ENCODE data around the gene CCSER1.
"Not testable (repeated sequence)": the region's sequence is repeated elsewhere in the genome, so short reads cannot be mapped to it uniquely, and the experiment has no call there.

The CCSER1 gene

DNA sequence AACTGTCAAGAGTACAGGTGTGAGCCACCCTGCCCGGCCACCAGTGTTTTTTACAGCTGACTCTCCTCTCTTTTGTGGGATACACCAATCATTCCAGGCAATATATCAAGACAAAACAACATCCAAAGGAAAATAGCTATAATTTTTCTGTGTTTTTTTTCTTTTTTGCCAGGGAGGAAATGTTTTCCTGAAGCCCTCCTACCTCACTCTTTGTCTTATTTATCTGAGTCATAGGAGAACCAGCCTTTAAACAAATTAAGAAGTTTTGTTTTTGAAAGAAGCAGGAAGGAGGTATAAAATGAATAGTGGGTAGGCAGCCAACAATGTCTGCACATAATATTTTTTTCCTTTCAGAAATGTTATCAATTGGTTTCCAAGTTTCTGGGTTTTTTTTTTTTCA, 493.9 kb downstream of the CCSER1 start:
- DNase-seq (ENCODE audit: low spot score in 2 of 2) (no peak), ATAC-seq (no peak)
- H3K9me3 Mint-ChIP-seq: peaks cover 2% of the 10 kb centered on the region
- no peaks in the 10 kb centered on the region for H3K4me1 Mint-ChIP-seq
- H3K4me3 Mint-ChIP-seq: no peak overlapping the region
- H3K36me3 Mint-ChIP-seq: no peaks in the 10 kb centered on the region
- H3K27ac Mint-ChIP-seq: no peak overlapping the region

DNA sequence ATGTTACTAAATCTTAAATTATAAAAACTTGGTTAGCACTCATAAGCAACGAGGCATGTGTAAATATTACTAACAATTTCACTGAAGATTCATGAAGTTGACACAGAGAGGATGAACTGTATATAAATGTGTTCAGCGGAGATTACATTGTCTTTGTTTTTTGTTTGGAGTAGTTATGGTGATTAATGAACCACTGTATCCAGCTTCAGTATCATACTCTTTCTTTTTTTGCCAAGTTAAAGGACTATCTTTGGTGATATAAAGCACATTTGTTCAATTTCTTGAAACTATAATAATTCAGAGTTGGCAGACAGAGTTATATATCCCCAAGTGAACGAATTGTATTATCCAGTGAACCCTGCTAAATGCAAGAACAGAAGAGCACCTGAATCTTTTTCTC, 497.6 kb downstream of the CCSER1 start:
- no peak overlapping the region for H3K27ac Mint-ChIP-seq
- no peak for ATAC-seq
- H3K36me3 Mint-ChIP-seq: no peaks in the 10 kb centered on the region

DNA sequence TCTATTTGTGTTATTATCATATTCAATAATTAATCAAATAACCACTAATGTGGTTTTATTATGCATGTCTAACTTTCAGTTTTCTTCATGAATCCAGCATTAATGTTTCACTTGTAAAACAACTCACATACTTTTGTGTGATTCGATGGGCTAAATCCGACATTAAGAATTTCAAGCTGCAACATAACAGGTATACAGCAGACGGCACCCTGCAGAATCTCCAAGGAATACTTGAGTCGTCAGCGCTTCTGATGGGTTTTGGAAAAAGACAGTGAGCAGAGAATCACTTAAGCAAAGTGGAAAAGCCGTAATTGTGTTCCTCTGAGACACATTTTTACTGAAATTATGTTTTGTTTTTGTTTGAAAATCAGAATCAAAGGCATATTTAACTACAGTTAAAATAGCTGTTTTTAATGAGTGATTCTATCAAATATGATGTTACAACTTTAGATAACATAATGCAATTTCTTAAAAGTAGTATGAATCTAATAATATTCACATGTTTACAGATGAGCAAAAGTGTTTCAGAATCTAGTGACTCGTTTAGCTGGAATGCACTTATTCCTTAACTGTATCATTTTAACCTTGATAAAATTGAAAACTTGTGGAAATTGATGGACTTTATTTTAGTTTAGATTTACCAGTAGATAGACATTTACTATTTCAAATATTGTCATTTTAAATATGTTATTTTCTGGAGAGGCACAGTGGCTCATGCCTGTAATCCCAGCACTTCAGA, 514.8 kb downstream of the CCSER1 start:
- H3K9me3 Mint-ChIP-seq: peaks cover 10% of the 10 kb centered on the region
- no peak for ATAC-seq
- DNase-seq (ENCODE audit: low spot score in 2 of 2): no peak
- H3K4me1 Mint-ChIP-seq: no peaks in the 10 kb centered on the region
- H3K27ac Mint-ChIP-seq: no peak overlapping the region
- H3K4me3 Mint-ChIP-seq: no peak overlapping the region
- no peaks in the 10 kb centered on the region for H3K36me3 Mint-ChIP-seq

More for the DNA sequence above, 497.6 kb downstream of the CCSER1 start:
- Mint-ChIP-seq H3K4me3 (no peak overlapping the region), H3K4me1 (no peaks in the 10 kb centered on the region), H3K9me3 (peaks cover 2% of the 10 kb centered on the region)
- DNase-seq (ENCODE audit: low spot score in 2 of 2): no peak

DNA sequence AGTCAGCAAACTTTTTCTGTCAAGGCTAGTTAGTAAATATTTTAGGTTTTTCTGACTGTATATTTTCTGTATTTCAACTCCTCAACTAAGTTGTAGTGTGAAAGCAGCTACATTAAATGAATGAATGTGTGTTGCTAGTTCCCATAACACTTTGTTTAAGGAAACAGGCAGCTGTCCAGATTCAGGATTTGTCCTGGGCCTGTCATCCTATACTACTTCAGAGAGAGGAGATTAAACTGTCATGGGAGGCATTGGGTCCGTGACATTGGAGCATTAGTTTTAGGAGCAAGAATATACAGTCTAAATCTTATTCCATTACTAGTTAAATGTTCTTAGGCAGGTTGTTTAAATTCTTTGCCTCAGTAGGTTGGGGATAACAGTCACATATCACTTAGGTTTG, 516.0 kb downstream of the CCSER1 start:
- Mint-ChIP-seq H3K4me1 (no peaks in the 10 kb centered on the region), H3K27ac (no peak overlapping the region), H3K9me3 (peaks cover 13% of the 10 kb centered on the region), H3K4me3 (no peak overlapping the region), H3K36me3 (no peaks in the 10 kb centered on the region)
- ATAC-seq (no peak), DNase-seq (ENCODE audit: low spot score in 2 of 2) (no peak)

DNA sequence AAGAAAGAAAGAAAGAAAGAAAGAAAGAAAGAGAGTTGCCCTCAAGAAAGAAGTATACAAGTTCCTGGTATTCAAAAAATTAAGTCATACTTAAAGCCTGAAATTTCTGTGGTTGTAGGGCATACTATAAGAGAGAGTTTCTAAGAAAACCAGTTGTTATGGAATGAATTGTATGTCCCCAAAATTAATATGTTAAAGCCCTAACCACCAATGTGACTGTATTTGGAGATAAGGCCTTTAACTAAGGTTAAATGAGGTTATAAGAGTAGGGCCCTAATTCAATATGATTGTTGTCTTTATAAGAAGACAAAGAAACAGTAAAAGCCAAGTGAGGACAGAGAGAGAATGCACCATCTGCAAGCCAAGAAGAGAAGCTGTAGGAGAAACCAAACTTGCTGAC, 521.1 kb downstream of the CCSER1 start:
- peaks cover 9% of the 10 kb centered on the region for H3K9me3 Mint-ChIP-seq
- H3K27ac Mint-ChIP-seq: no peak overlapping the region
- no peaks in the 10 kb centered on the region for H3K36me3 Mint-ChIP-seq
- no peak for ATAC-seq
- H3K4me1 Mint-ChIP-seq: no peaks in the 10 kb centered on the region
- H3K4me3 Mint-ChIP-seq: no peak overlapping the region
- no peak for DNase-seq (ENCODE audit: low spot score in 2 of 2)

DNA sequence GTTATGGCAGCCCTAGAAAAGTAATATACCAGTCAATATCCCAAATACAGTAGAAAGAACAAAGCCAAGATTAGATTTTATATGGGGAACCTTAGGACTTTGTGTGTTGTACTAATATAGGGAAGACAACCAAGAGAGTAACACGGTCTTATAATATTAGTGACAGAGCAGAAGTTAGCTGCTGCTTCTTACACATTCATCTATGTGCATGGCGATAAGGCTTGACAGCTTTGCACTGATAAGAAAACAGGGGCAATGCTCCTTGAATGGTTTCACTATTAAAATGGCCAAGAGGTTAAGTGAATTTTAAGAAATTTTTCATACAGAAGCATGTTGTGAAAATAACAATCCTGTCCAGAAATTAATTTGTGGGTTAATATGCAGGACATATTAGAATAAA, 521.6 kb downstream of the CCSER1 start:
- H3K4me1 Mint-ChIP-seq: no peaks in the 10 kb centered on the region
- no peak for ATAC-seq
- no peaks in the 10 kb centered on the region for H3K36me3 Mint-ChIP-seq
- H3K27ac Mint-ChIP-seq: no peak overlapping the region
- DNase-seq (ENCODE audit: low spot score in 2 of 2): no peak
- H3K9me3 Mint-ChIP-seq: peaks cover 9% of the 10 kb centered on the region
- H3K4me3 Mint-ChIP-seq: no peak overlapping the region

DNA sequence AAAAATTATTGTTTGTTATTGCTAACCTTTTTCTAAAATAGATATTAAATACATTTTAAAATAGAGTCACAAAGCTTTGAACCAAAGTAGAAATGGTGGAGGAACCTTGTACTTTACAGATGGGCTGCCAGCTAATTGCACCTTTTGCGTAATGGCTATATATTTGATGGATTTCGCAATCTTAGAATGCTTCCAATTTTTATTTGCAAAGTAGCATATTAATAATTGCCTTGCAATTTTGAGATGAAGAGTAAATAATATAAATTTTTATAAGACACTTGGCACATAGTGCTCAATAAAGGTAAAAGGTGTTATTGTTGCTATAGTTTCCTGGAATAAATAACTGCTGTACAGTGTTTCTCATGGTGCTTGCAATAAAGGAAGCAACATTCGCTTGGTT, 533.5 kb downstream of the CCSER1 start:
- DNase-seq (ENCODE audit: low spot score in 2 of 2) (no peak), ATAC-seq (no peak)
- Mint-ChIP-seq H3K4me3 (no peak overlapping the region), H3K36me3 (no peaks in the 10 kb centered on the region), H3K27ac (no peak overlapping the region), H3K9me3 (no peaks in the 10 kb centered on the region), H3K4me1 (no peaks in the 10 kb centered on the region)

DNA sequence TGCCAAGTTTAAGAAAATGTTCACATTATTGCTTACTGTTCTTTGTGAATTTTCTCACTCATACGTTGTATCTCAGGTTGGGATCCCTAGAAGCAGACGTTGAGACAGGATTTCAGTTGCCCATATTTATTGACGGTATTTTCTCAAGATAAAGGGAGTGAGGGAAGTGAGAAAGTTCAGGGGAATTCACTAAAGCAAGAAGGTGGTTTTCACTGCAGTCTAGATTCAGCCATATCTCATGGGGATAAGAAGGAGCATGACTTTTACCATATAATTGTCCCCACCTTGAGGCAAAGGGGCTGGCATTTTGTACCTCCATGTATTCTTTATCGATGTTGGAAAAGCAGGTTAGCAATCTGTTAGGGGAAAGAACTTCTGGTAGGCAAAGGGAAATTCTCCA, 543.0 kb downstream of the CCSER1 start:
- ATAC-seq: no peak
- Mint-ChIP-seq H3K36me3 (no peaks in the 10 kb centered on the region), H3K4me1 (no peaks in the 10 kb centered on the region), H3K4me3 (no peak overlapping the region), H3K9me3 (peaks cover 5% of the 10 kb centered on the region), H3K27ac (no peak overlapping the region)
- DNase-seq (ENCODE audit: low spot score in 2 of 2): no peak

DNA sequence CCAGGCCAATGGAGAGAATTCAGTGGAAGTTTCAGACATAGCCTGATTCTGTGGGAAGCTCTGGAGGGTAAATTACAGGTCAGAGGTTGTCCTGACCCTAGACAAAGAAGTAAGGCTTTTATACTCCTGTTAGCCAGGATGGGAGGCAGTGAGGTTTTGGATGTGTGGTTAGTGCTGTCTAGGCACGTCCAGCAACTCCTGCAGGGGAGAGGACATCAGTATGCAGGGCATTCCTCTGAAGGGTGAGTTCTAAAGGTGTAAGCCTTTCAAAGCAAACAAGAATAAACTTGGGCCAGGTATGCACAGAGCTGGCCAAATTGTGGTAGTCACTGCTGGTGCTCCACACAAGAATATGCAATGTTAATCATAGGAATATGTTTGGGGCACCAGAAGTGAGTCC, 562.5 kb downstream of the CCSER1 start:
- H3K4me3 Mint-ChIP-seq: no peak overlapping the region
- H3K4me1 Mint-ChIP-seq: no peaks in the 10 kb centered on the region
- H3K27ac Mint-ChIP-seq: no peak overlapping the region
- no peaks in the 10 kb centered on the region for H3K36me3 Mint-ChIP-seq
- H3K9me3 Mint-ChIP-seq: peaks cover 3% of the 10 kb centered on the region
- DNase-seq (ENCODE audit: low spot score in 2 of 2) (no peak), ATAC-seq (no peak)

DNA sequence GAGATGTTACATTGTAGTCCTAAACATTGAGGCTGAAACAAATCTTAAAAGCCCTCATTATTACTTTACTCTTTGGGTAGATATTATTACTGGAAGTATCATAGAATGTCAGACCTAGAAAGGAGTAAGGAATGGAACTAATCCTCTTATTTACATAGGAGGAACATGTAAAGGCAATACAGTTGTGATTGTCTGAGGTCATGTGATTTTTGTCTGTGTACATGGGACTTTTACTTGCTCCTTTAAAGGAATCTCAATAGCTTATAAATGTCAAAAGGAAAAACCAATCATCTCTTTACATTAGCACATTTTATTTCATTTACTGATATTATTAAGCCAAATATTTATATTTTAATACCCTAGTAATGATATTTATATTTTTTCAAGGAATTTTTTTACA, 568.2 kb downstream of the CCSER1 start:
- H3K4me1 Mint-ChIP-seq: no peaks in the 10 kb centered on the region
- DNase-seq (ENCODE audit: low spot score in 2 of 2): no peak
- no peaks in the 10 kb centered on the region for H3K36me3 Mint-ChIP-seq
- no peak overlapping the region for H3K27ac Mint-ChIP-seq
- peaks cover 10% of the 10 kb centered on the region for H3K9me3 Mint-ChIP-seq
- ATAC-seq: no peak
- H3K4me3 Mint-ChIP-seq: no peak overlapping the region

DNA sequence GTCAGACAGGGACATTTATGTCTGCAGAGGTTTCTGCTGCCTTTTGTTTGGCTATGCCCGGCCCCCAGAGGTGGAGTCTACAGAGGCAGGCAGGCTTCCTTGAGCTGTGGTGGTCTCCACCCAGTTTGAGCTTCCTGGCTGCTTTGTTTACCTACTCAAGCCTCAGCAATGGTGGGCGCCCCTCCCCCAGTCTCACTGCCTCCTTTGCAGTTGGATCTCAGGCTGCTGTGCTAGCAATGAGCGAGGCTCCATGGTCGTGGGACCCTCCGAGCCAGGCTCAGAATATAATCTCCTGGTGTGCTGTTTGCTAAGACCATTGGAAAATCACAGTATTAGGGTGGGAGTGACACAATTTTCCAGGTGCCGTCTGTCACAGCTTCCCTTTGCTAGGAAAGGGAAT, 578.3 kb downstream of the CCSER1 start:
- not testable (repeated sequence) for H3K4me3 Mint-ChIP-seq; H3K4me1 Mint-ChIP-seq; ATAC-seq; H3K27ac Mint-ChIP-seq; DNase-seq (ENCODE audit: low spot score in 2 of 2); H3K36me3 Mint-ChIP-seq
- peaks cover 11% of the 10 kb centered on the region for H3K9me3 Mint-ChIP-seq

DNA sequence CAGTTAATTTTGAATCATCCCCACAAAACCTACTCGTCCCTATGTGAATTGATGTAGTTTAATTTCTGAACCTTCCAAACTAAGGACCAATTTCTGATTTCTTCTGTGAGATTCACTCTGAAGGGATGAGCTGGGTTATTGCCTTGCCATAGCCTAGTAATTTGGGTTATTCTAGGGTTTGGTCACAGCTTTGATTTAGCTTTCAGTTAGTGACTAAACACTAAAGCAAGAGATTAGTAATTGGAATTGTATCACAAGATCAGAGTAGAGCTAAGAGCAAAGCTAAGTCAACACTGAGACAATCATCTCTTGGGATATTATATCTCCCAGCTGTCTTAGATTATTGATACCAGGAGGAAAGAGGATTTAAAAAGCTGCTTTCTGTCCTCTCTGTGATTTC, 588.0 kb downstream of the CCSER1 start:
- peaks cover 8% of the 10 kb centered on the region for H3K9me3 Mint-ChIP-seq

DNA sequence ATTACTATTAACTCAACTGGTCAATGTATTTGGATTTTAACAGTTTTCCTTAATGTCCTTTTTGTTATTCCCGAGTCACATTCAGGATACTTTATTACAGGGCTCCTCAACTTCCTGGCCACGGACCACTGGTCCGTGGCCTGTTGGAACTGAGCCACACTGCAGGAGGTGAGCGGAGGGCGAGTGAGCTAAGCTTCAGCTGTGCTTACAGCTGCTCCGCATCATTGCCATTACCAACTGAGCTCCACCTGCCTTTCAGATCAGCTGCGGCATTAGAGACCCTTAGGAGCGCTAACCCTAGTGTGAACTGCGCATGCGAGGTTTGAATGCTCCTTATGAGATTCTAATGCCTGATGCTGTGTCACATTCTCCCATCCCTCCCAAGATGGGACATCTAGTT, 591.7 kb downstream of the CCSER1 start:
- H3K36me3 Mint-ChIP-seq: no peaks in the 10 kb centered on the region
- no peaks in the 10 kb centered on the region for H3K4me1 Mint-ChIP-seq
- DNase-seq (ENCODE audit: low spot score in 2 of 2) (no peak), ATAC-seq (no peak)
- H3K9me3 Mint-ChIP-seq: peaks cover under 1% of the 10 kb centered on the region
- no peak overlapping the region for H3K27ac Mint-ChIP-seq
- H3K4me3 Mint-ChIP-seq: no peak overlapping the region

More for the DNA sequence above, 588.0 kb downstream of the CCSER1 start:
- Mint-ChIP-seq H3K27ac (no peak overlapping the region), H3K4me3 (no peak overlapping the region), H3K4me1 (no peaks in the 10 kb centered on the region), H3K36me3 (no peaks in the 10 kb centered on the region)
- DNase-seq (ENCODE audit: low spot score in 2 of 2) (no peak), ATAC-seq (peak; percentile 37)

DNA sequence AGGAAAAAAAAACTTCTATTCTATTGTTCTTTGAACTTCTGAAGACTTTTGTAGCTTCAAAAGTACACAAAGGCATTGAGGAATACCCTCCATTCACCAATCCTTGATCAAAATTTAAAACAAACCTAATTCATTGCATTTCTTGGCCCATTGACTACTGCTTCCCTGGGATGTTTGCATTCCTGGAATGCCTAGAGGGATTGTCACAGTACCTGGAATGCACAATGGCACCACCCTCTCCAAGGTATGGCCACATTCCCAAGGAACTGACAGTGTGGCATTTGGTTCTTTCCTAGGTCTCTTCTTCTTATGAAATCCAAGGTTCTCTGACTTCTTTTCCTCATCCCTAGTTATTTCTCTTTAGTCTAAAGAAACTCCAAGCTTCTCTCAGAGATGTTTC, 600.7 kb downstream of the CCSER1 start:
- H3K9me3 Mint-ChIP-seq: peaks cover 12% of the 10 kb centered on the region
- H3K27ac Mint-ChIP-seq: no peak overlapping the region
- H3K4me3 Mint-ChIP-seq: no peak overlapping the region
- ATAC-seq (no peak), DNase-seq (ENCODE audit: low spot score in 2 of 2) (no peak)
- H3K4me1 Mint-ChIP-seq: no peaks in the 10 kb centered on the region
- H3K36me3 Mint-ChIP-seq: no peaks in the 10 kb centered on the region

DNA sequence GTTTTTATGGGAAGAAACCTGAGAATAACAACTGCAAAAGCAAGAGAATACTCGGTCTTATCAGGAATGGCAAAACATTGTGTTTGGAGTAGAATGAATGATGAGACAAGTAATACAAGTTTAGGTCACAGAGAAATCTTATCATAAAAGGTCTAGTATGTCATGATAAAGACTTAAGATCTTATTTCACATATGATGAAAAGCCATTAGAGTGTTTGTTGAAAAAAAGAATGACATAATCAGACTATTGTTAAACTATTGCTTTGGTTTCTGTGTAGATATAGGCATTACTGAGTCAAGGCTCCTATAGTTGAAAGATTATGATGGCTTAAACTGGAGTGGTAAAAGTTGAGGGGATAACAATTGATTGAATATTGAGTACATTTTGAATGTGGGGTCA, 603.6 kb downstream of the CCSER1 start:
- no peaks in the 10 kb centered on the region for H3K36me3 Mint-ChIP-seq
- H3K27ac Mint-ChIP-seq: no peak overlapping the region
- no peaks in the 10 kb centered on the region for H3K4me1 Mint-ChIP-seq
- DNase-seq (ENCODE audit: low spot score in 2 of 2): no peak
- ATAC-seq: no peak
- peaks cover 19% of the 10 kb centered on the region for H3K9me3 Mint-ChIP-seq
- no peak overlapping the region for H3K4me3 Mint-ChIP-seq

DNA sequence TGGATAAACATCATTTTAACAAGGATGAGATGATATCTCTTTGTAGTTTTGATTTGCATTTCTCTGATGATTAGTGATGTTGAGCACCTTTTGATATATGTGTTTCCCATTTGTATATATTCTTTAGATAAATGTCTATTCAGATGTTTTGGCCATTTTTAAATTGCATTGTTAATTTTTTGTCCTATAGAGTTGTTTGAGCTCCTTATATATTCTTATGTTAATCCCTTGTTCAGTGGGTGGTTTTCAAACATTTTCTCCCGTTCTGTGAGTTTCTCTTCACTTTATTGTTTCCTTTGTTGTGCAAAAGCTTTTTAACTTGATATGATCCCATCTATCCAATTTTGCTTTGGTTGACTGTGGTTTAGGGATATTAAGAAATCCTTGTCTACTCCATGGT, 606.0 kb downstream of the CCSER1 start:
- no peak for DNase-seq (ENCODE audit: low spot score in 2 of 2)

DNA sequence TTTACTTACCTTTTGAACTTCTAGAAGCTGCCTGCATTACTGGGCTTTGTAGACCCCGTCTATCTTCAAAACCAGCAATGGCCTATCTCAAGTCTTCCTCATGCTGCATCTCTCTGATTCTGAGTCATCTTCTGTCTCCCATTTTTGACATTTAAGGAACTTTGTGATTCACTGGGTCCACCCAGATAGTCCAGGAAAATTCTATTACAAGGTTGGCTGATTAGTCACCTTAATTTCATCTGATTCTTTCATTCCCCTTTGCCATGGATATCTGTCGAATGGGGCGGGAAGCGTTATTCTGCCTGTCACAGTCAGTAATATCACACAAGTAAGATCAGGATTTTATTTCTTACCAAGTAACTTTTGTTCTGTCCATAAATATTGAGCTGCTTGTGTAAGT, 618.0 kb downstream of the CCSER1 start:
- H3K9me3 Mint-ChIP-seq: peaks cover 14% of the 10 kb centered on the region
- ATAC-seq (no peak), DNase-seq (ENCODE audit: low spot score in 2 of 2) (no peak)
- no peaks in the 10 kb centered on the region for H3K36me3 Mint-ChIP-seq
- H3K27ac Mint-ChIP-seq: no peak overlapping the region
- no peak overlapping the region for H3K4me3 Mint-ChIP-seq
- no peaks in the 10 kb centered on the region for H3K4me1 Mint-ChIP-seq

More for the DNA sequence above, 606.0 kb downstream of the CCSER1 start:
- no peaks in the 10 kb centered on the region for H3K4me1 Mint-ChIP-seq
- H3K36me3 Mint-ChIP-seq: no peaks in the 10 kb centered on the region
- H3K27ac Mint-ChIP-seq: no peak overlapping the region
- H3K4me3 Mint-ChIP-seq: no peak overlapping the region
- ATAC-seq: no peak
- H3K9me3 Mint-ChIP-seq: peaks cover 21% of the 10 kb centered on the region
